GM19438 (cell line): ENCODE measurements around the gene FASN.

Experiments
- ATAC-seq: cut with Tn5 transposase; IDR thresholded peaks from one replicate; pipeline ENCODE4 v1.9.1; 2021; ENCODE audit warnings: low read depth; ENCODE audit not compliant: unreplicated experiment

FASN gene

GRCh38 chr17:82103553-82104451 lies 5.8 kb upstream of the FASN start:
- ATAC-seq: no peak

- ATAC-seq: no peak
These were observed 4.0 kb upstream of the FASN start for GRCh38 chr17:82101767-82102679.

- ATAC-seq: no peak
These were observed 3.3 kb upstream of the FASN start for GRCh38 chr17:82101301-82101715.

GRCh38 chr17:82100502-82101298 lies 2.7 kb upstream of the FASN start:
- ATAC-seq: no peak

- peak; percentile 6 for ATAC-seq
These were observed 1.1 kb upstream of the FASN start for GRCh38 chr17:82098939-82099763.

GRCh38 chr17:82097919-82098168 lies 192 bp downstream of the FASN start:
- ATAC-seq: peak; percentile 10

- no peak for ATAC-seq
These were observed 685 bp downstream of the FASN start for GRCh38 chr17:82097184-82097918.

- ATAC-seq: no peak
These were observed 1.3 kb downstream of the FASN start for GRCh38 chr17:82096709-82097183.

GRCh38 chr17:82095777-82096708 lies 2.0 kb downstream of the FASN start:
- no peak for ATAC-seq

- ATAC-seq: no peak
These were observed 2.9 kb downstream of the FASN start for GRCh38 chr17:82094931-82095776.

GRCh38 chr17:82092995-82093751 lies 4.9 kb downstream of the FASN start:
- no peak for ATAC-seq

- ATAC-seq: no peak
These were observed 5.4 kb downstream of the FASN start for GRCh38 chr17:82092628-82092994.

- no peak for ATAC-seq
These were observed 5.9 kb downstream of the FASN start for GRCh38 chr17:82092094-82092586.

GRCh38 chr17:82091264-82092066 lies 6.6 kb downstream of the FASN start:
- no peak for ATAC-seq

GRCh38 chr17:82090549-82091263 lies 7.3 kb downstream of the FASN start:
- ATAC-seq: no peak
